PC-3 (cell line): Measurements from ENCODE around the gene TPD52L1. TPM values are rescaled to one million over a fixed set of nuclear protein-coding genes. Genes with fewer than 3 reads are reported as not detected.

Source experiments
- ATAC-seq: fragments of 200-7000 bp; cut with Tn5 transposase; 2 replicates; pipeline ENCODE4 v1.9.1; 2020; ENCODE audit warnings: mild to moderate bottlenecking, moderate library complexity
- BruUV-seq: library from RNA; stranded (reverse); fragments of 400-500 nt; replicated peaks from 2 replicates; lab custom pipeline; 2021; lab: Mats Ljungman, UMichigan
- CTCF ChIA-PET: fragments of 300-600 bp; sonication (Branson Sonifier 250); formaldehyde crosslinking; loops from one replicate; lab custom pipeline; 2022; ENCODE audit warnings: antibody characterized with exemption; lab: Charles Lee
- POLR2A ChIA-PET: fragments of 300-600 bp; sonication (Branson Sonifier 250); formaldehyde crosslinking; loops from one replicate; lab custom pipeline; 2022; ENCODE audit warnings: antibody characterized with exemption; ENCODE audit not compliant: unreplicated experiment; lab: Charles Lee
- DNase-seq: peaks from one replicate; pipeline ENCODE4 v3.0.0-alpha.2; 2015
- H2AFZ ChIP-seq: fragments of 300-600 bp; sonication (generic); 2 replicates; pipeline ENCODE4 v1.6.0; 2016; ENCODE audit warnings: antibody characterized with exemption, low read length
- H3F3A ChIP-seq: fragments of 300-600 bp; sonication (generic); one replicate; pipeline ENCODE4 v1.6.0; 2017; ENCODE audit warnings: antibody characterized with exemption, low read length, control low read depth, mild to moderate bottlenecking; ENCODE audit not compliant: unreplicated experiment
- H3K27ac ChIP-seq: fragments of 300-600 bp; sonication (generic); 2 replicates; pipeline ENCODE4 v1.5.1; 2016; ENCODE audit warnings: mild to moderate bottlenecking, low read length
- H3K27me3 ChIP-seq: fragments of 300-600 bp; sonication (generic); 2 replicates; pipeline ENCODE4 v1.6.1; 2016; ENCODE audit warnings: low read length, mixed read lengths
- H3K36me3 ChIP-seq: fragments of 300-600 bp; sonication (generic); 2 replicates; pipeline ENCODE4 v1.6.1; 2016; ENCODE audit warnings: low read depth, mixed run types, low read length, mixed read lengths
- H3K4me1 ChIP-seq: fragments of 300-600 bp; sonication (generic); 2 replicates; pipeline ENCODE4 v1.5.1; 2016; ENCODE audit warnings: low read length; ENCODE audit not compliant: insufficient read depth
- H3K4me2 ChIP-seq: fragments of 300-600 bp; sonication (generic); 2 replicates; pipeline ENCODE4 v1.6.0; 2016; ENCODE audit warnings: low read length
- H3K4me3 ChIP-seq: fragments of 300-600 bp; sonication (generic); 2 replicates; pipeline ENCODE4 v1.5.1; 2016; ENCODE audit warnings: mild to moderate bottlenecking, low read length, mixed read lengths
- H3K79me2 ChIP-seq: fragments of 300-600 bp; sonication (generic); 2 replicates; pipeline ENCODE4 v1.6.1; 2017; ENCODE audit warnings: low read length, mixed read lengths
- H3K9ac ChIP-seq: fragments of 300-600 bp; sonication (generic); 2 replicates; pipeline ENCODE4 v1.6.0; 2016; ENCODE audit warnings: mild to moderate bottlenecking, low read length
- H3K9me2 ChIP-seq: fragments of 300-600 bp; sonication (generic); replicated peaks from 2 replicates; pipeline ENCODE4 v1.6.1; 2016; ENCODE audit warnings: mixed run types, low read length, mixed read lengths
- H3K9me3 ChIP-seq: fragments of 300-600 bp; sonication (generic); 2 replicates; pipeline ENCODE4 v1.6.1; 2016; ENCODE audit warnings: low read length, mixed read lengths
- H4K20me1 ChIP-seq: fragments of 300-600 bp; sonication (generic); 2 replicates; pipeline ENCODE4 v1.6.1; 2016; ENCODE audit warnings: low read length, mixed read lengths
- CTCF ChIP-seq: fragments of 300-600 bp; sonication (generic); conservative IDR thresholded peaks from 2 replicates; pipeline ENCODE4 v1.5.1; 2017; ENCODE audit warnings: antibody characterized with exemption, low read depth, mild to moderate bottlenecking, low read length
- EZH2 ChIP-seq: fragments of 300-600 bp; sonication (generic); IDR thresholded peaks from one replicate; pipeline ENCODE4 v1.6.1; 2017; ENCODE audit warnings: antibody characterized with exemption, mild to moderate bottlenecking, low read length; ENCODE audit not compliant: unreplicated experiment
- EZH2phosphoT487 ChIP-seq: fragments of 300-600 bp; sonication (generic); IDR thresholded peaks from 2 replicates; pipeline ENCODE4 v1.6.1; 2018; ENCODE audit warnings: mild to moderate bottlenecking, antibody characterized with exemption, low read length, borderline replicate concordance
- intact Hi-C: fragments of 100-400 bp; cut with micrococcal nuclease; formaldehyde crosslinking; loops from 2 replicates; pipeline ENCODE4 v1.9.0; 2023
- total RNA-seq: library from RNA; depleted of rRNA; stranded (reverse); fragments of >200 nt; gene quantifications from 2 replicates; pipeline ENCODE4 v1.2.3, GENCODE V29; 2014

TPD52L1 gene
- total RNA-seq, 1 experiment from 2014 or later = 39.4 TPM

GRCh38 chr6:125217369-125217768, 63.8 kb downstream of the TPD52L1 start:
- ChIA-PET POLR2A (no interaction called here), CTCF (no interaction called here)
- intact Hi-C loops = no loop called here
- no peak overlapping the region for H3K9ac ChIP-seq
- no peaks in the 10 kb centered on the region for H3K79me2 ChIP-seq
- no peak for DNase-seq
- no peak overlapping the region for H3K4me2 ChIP-seq
- H3K4me1 ChIP-seq = no peaks in the 10 kb centered on the region; the same call in 1 of the 2 replicates
- H4K20me1 ChIP-seq = no peaks in the 10 kb centered on the region
- TF ChIP-seq CTCF (no peak), EZH2phosphoT487 (no peak), EZH2 (no peak)
- H3K9me2 ChIP-seq = no peaks in the 10 kb centered on the region
- no peak overlapping the region for H3K27ac ChIP-seq
- no peak overlapping the region for H2AFZ ChIP-seq
- no peaks in the 10 kb centered on the region for H3K27me3 ChIP-seq
- H3F3A ChIP-seq = no peaks in the 10 kb centered on the region
- no peaks in the 10 kb centered on the region for H3K36me3 ChIP-seq
- no peaks in the 10 kb centered on the region for H3K9me3 ChIP-seq
- ATAC-seq = no peak
- no TSS peak for BruUV-seq
- H3K4me3 ChIP-seq = no peak overlapping the region

GRCh38 chr6:125217992-125218391, 64.4 kb downstream of the TPD52L1 start:
- H2AFZ ChIP-seq = no peak overlapping the region
- ChIA-PET CTCF (no interaction called here), POLR2A (no interaction called here)
- H3K9ac ChIP-seq = no peak overlapping the region
- ATAC-seq (no peak), DNase-seq (no peak)
- H3F3A ChIP-seq = no peaks in the 10 kb centered on the region
- intact Hi-C loops = no loop called here
- BruUV-seq = no TSS peak
- H3K4me2 ChIP-seq = no peak overlapping the region
- no peak overlapping the region for H3K4me3 ChIP-seq
- no peaks in the 10 kb centered on the region; the same call in 1 of the 2 replicates for H3K4me1 ChIP-seq
- H3K27ac ChIP-seq = no peak overlapping the region
- H3K27me3 ChIP-seq = no peaks in the 10 kb centered on the region
- H4K20me1 ChIP-seq = no peaks in the 10 kb centered on the region
- TF ChIP-seq EZH2phosphoT487 = no peak
- no peak for TF ChIP-seq CTCF
- TF ChIP-seq EZH2 = no peak
- H3K79me2 ChIP-seq = no peaks in the 10 kb centered on the region
- no peaks in the 10 kb centered on the region for H3K9me2 ChIP-seq
- no peaks in the 10 kb centered on the region for H3K9me3 ChIP-seq
- H3K36me3 ChIP-seq = no peaks in the 10 kb centered on the region

- H3K27me3 ChIP-seq = no peaks in the 10 kb centered on the region
- BruUV-seq = no TSS peak
- POLR2A ChIA-PET = no interaction called here
- no peaks in the 10 kb centered on the region for H3F3A ChIP-seq
- no peak for TF ChIP-seq EZH2
- no peak for TF ChIP-seq EZH2phosphoT487
- TF ChIP-seq CTCF = no peak
- intact Hi-C loops = no loop called here
- CTCF ChIA-PET = no interaction called here
- no peaks in the 10 kb centered on the region for H3K36me3 ChIP-seq
- ATAC-seq (no peak), DNase-seq (no peak)
- H3K9me2 ChIP-seq = no peaks in the 10 kb centered on the region
- no peaks in the 10 kb centered on the region for H4K20me1 ChIP-seq
- no peak overlapping the region for H3K4me2 ChIP-seq
- no peak overlapping the region for H3K4me3 ChIP-seq
- no peak overlapping the region for H3K27ac ChIP-seq
- no peaks in the 10 kb centered on the region for H3K4me1 ChIP-seq
- H3K79me2 ChIP-seq = no peaks in the 10 kb centered on the region
- no peak overlapping the region for H3K9ac ChIP-seq
- H2AFZ ChIP-seq = no peak overlapping the region
- H3K9me3 ChIP-seq = no peaks in the 10 kb centered on the region
Measured at GRCh38 chr6:125219361-125219895, 65.9 kb downstream of the TPD52L1 start.
